Small intestine (tissue), 7 donors: ENCODE measurements around the gene PRTG. TPM values are rescaled to one million over a fixed set of nuclear protein-coding genes. Genes with fewer than 3 reads are reported as not detected.
"Not testable (repeated sequence)": the region's sequence is repeated elsewhere in the genome, so short reads cannot be mapped to it uniquely, and the experiment has no call there.

Source experiments
- DNase-seq, 2 donors: peaks; one replicate each; pipeline versions ENCODE4 v3.0.0 to v3.0.0-alpha.2; 2013
- FAIRE-seq: peaks from 2 replicates; lab custom pipeline; 2012; peaks lifted over from hg19 to GRCh38; lab: Jason Lieb, UNC
- H3K27ac ChIP-seq, 3 donors: one replicate each; pipeline ENCODE4 v1.5.1; 2013; ENCODE audit warnings: low read length in 2 of 3, mild to moderate bottlenecking in 2 of 3, control low read depth in 1 of 3, inconsistent platforms in 1 of 3, low read depth in 1 of 3, moderate library complexity in 1 of 3
- H3K27me3 ChIP-seq, 3 donors: one replicate each; pipeline ENCODE4 v1.6.1; 2013; ENCODE audit warnings: low read length in 3 of 3, inconsistent platforms in 1 of 3; ENCODE audit not compliant: control insufficient read depth in 3 of 3, insufficient read depth in 3 of 3
- H3K36me3 ChIP-seq, 3 donors: one replicate each; pipeline ENCODE4 v1.6.1; 2013; ENCODE audit warnings: low read length in 3 of 3, inconsistent platforms in 1 of 3, low read depth in 1 of 3, mild to moderate bottlenecking in 1 of 3, moderate library complexity in 1 of 3; ENCODE audit not compliant: control insufficient read depth in 3 of 3, insufficient read depth in 2 of 3
- H3K4me1 ChIP-seq, 3 donors: one replicate each; pipeline ENCODE4 v1.6.1; 2013; ENCODE audit warnings: low read length in 2 of 3, inconsistent platforms in 1 of 3, low read depth in 1 of 3, mild to moderate bottlenecking in 1 of 3, moderate library complexity in 1 of 3; ENCODE audit not compliant: control insufficient read depth in 3 of 3, insufficient read depth in 2 of 3
- H3K4me3 ChIP-seq, 3 donors: one replicate each; pipeline ENCODE4 v1.5.1; 2013; ENCODE audit warnings: low read length in 3 of 3, control low read depth in 1 of 3, inconsistent platforms in 1 of 3, low read depth in 1 of 3, mild to moderate bottlenecking in 1 of 3, moderate library complexity in 1 of 3
- H3K9me3 ChIP-seq, 2 donors: one replicate each; pipeline ENCODE4 v1.6.1; 2013; ENCODE audit warnings: low read depth in 1 of 2, low read length in 1 of 2; ENCODE audit not compliant: control insufficient read depth in 2 of 2, insufficient read depth in 1 of 2
- WGBS, 3 donors: extraction: QIAGEN DNeasy Blood & Tissue Kit; methylation state at CpG; one replicate each; pipeline ENCODE4 v1.1.7; 2013; 5-methylcytosine and 5-hydroxymethylcytosine counted together
- polyA plus RNA-seq, 4 donors: library from polyadenylated mRNA; stranded (reverse) in 3 of 4; unstranded in 1 of 4; fragments of 200-250 nt in 3 of 4; fragments of 120-200 nt in 1 of 4; gene quantifications; one replicate each; pipeline versions ENCODE4 v1.2.1 to v1.2.3, GENCODE V29; 2013
- donor health status: healthy with polysubstance abuse.
- donor health status: control.
- donor health status: control.
- donor health status: Bipolar disorder and iron deficiency.
- donor health status: healthy.

PRTG gene
- polyA plus RNA-seq, 4 donors = 0.19 to 6.4 TPM; not detected in 2

DNA sequence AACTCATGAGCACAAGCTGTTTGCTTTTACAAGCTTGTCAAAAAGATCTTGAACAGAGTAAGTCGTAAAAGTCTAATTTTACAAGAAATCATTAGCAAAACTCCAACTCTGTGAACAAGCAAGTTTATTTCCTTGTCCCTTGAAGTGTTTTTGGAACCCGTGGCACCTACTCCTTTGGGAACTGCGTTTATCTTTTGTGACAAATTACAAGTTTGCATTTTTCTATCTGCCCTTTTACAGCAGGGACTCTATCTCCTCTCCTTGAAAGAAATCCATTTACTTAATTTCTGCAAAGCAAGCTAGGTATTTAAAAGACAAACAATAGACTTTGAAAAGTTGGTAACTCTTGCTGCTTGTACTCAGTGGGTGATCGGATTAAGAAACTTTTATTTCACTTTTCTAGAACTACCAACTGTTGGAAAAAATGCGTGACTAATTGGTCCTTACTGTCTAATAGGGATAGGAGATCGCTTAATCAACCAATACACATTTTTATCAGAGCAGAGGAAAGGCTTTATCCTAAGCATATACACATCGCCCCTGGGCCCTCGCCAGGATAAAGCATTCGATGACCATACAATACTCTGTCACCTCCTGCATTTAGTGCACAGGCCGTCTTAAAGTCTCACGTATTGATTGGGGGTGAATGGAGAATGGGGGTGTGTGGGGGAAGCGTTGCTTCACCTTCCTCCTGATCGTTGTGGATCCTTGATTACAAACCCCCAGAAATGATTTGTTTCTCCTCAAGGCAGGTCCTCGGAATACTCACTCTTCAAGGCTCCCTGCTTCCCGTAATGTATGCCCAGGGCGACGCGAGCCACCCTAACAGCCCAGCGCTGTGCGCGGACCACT, 1.7 kb downstream of the PRTG start:
- FAIRE-seq (no peak), DNase-seq (peak in 1 of 2 donors; percentile 54)
- H3K27ac ChIP-seq = no peak overlapping the region
- H3K9me3 ChIP-seq = no peaks in the 10 kb centered on the region
- peak overlapping the region in 2 of 3 donors; percentile 53 to 73 for H3K4me3 ChIP-seq
- WGBS, 3 donors = 14 to 25% (median 16%) methylated on average over 21 of the region's 21 CpGs
- H3K36me3 ChIP-seq = no peaks in the 10 kb centered on the region
- peaks cover 12 to 17% (median 15%) of the 10 kb centered on the region in 3 donors for H3K27me3 ChIP-seq
- H3K4me1 ChIP-seq = peaks cover 0 to 8% (median 5%) of the 10 kb centered on the region in 3 donors

- Histone ChIP-seq H3K27me3 (peaks cover 12 to 17% (median 15%) of the 10 kb centered on the region in 3 donors), H3K27ac (no peak overlapping the region), H3K36me3 (no peaks in the 10 kb centered on the region), H3K4me3 (no peak overlapping the region), H3K9me3 (no peaks in the 10 kb centered on the region), H3K4me1 (peaks cover 0 to 8% (median 5%) of the 10 kb centered on the region in 3 donors)
- FAIRE-seq (no peak), DNase-seq (no peak)
- 61 to 69% (median 62%) methylated on average over 11 of the region's 11 CpGs for WGBS, 3 donors
Observed at GRCh38 chr15:55740359-55740878, 2.5 kb downstream of the PRTG start.

DNA sequence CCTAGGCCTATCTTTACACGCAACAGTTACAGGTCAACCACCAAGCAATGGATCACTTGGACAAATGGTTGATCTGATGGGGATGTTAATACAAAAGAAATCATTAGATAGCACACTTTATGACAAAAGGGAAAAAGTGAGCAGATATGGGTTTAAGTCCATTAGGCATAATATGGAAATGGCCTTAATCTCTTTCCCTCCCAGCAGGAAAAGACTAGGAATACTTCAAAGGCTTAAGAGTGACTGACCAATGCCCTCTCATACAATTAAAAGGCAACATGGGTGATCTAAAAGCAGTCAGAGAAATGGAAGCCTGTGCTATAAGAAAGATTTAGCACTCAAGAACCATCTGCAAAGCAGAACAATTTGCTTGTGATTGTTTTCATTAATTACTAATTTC, 3.3 kb downstream of the PRTG start:
- WGBS, 3 donors = 92 to 94% (median 92%) methylated on average over 1 of the region's 1 CpG
- peaks cover 12 to 17% (median 15%) of the 10 kb centered on the region in 3 donors for H3K27me3 ChIP-seq
- DNase-seq = no peak
- no peak overlapping the region for H3K4me3 ChIP-seq
- no peak for FAIRE-seq
- H3K4me1 ChIP-seq = peaks cover 0 to 8% (median 5%) of the 10 kb centered on the region in 3 donors
- H3K27ac ChIP-seq = no peak overlapping the region
- no peaks in the 10 kb centered on the region for H3K9me3 ChIP-seq
- no peaks in the 10 kb centered on the region for H3K36me3 ChIP-seq

GRCh38 chr15:55738715-55739114, 4.2 kb downstream of the PRTG start:
- no peak for FAIRE-seq
- WGBS, 3 donors = 6 to 50% (median 47%) methylated on average over 1 of the region's 1 CpG
- DNase-seq = no peak
- Histone ChIP-seq H3K4me3 (no peak overlapping the region), H3K9me3 (no peaks in the 10 kb centered on the region), H3K4me1 (peaks cover 0 to 8% (median 5%) of the 10 kb centered on the region in 3 donors), H3K27ac (no peak overlapping the region), H3K27me3 (peaks cover 8 to 11% (median 11%) of the 10 kb centered on the region in 3 donors), H3K36me3 (no peaks in the 10 kb centered on the region)

DNA sequence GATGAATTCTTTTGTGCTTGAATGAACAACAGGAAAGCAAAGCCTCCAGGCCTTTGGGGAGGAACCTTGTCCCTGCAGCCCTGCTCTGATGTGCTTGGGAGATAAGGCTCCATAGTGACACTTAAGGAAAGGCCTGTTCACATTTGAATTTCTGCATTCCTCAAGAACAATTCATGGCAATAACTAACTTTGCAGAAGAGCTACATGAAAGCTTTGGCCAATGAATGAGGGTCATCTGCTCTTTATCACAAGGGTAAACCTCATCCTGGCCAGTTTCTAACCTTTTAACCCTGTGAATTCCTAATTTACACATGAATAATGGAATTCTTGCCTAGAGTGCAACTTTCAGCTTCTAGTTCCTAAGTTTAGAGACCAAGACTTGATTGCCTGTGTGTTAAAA, 5.6 kb downstream of the PRTG start:
- Histone ChIP-seq H3K36me3 (no peaks in the 10 kb centered on the region), H3K4me1 (peaks cover 0 to 8% (median 5%) of the 10 kb centered on the region in 3 donors), H3K27me3 (peaks cover 4 to 8% (median 5%) of the 10 kb centered on the region in 3 donors), H3K27ac (no peak overlapping the region), H3K4me3 (no peak overlapping the region), H3K9me3 (no peaks in the 10 kb centered on the region)
- DNase-seq = peak in 1 of 2 donors; percentile 21
- FAIRE-seq = no peak

- no peak overlapping the region for H3K27ac ChIP-seq
- DNase-seq = no peak
- 64 to 80% (median 74%) methylated on average over 3 of the region's 3 CpGs for WGBS, 3 donors
- no peaks in the 10 kb centered on the region for H3K9me3 ChIP-seq
- H3K27me3 ChIP-seq = peaks cover 3 to 4% (median 4%) of the 10 kb centered on the region in 3 donors
- FAIRE-seq = no peak
- H3K4me1 ChIP-seq = peaks cover 0 to 8% (median 3%) of the 10 kb centered on the region in 3 donors
- no peaks in the 10 kb centered on the region for H3K36me3 ChIP-seq
- no peak overlapping the region for H3K4me3 ChIP-seq
Observed at GRCh38 chr15:55736756-55737155, 6.2 kb downstream of the PRTG start.

DNA sequence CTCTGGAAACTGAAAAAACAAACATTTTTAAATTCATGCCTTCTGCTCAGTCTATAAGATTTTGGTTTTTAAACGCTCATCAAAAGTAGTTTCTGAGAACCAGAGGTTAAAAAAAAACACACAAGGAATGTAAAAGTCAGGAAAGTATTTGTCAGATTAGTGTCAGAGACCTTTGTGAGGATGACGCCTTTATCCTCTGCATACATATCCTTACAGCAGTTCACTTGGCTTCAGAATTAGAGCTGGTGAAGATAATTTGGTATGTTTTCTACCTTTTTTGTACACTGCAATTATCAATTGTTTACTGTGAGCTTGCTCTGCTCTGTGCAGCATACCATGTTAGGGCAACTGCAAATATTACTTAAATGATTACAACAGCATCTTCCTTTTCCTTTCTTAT, 8.3 kb downstream of the PRTG start:
- FAIRE-seq = no peak
- Histone ChIP-seq H3K4me1 (peaks cover 0 to 3% (median 0%) of the 10 kb centered on the region in 3 donors), H3K9me3 (no peaks in the 10 kb centered on the region), H3K4me3 (no peak overlapping the region), H3K27ac (no peak overlapping the region), H3K27me3 (no peaks in the 10 kb centered on the region), H3K36me3 (no peaks in the 10 kb centered on the region)
- 73 to 83% (median 75%) methylated on average over 2 of the region's 2 CpGs for WGBS, 3 donors
- DNase-seq = no peak

DNA sequence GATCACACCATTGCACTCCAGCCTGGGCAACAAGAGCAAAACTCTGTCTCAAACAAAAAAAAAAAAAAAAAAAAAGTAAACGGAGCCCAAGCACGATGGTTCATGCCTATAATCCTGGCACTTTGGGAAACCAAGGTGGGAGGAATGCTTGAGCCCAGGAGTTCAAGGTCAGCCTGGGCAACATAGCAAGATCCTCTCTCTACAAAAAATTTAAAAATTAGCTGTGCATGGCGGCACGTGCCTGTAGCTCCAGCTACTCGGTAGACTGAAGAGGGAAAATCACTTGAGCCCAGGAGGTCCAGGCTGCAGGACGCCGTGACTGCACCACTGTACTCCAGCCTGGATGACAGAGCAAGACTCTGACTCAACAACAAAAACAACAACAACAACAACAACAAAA, 9.5 kb downstream of the PRTG start:
- WGBS, 3 donors = 85 to 98% (median 97%) methylated on average over 7 of the region's 7 CpGs
- H3K27ac ChIP-seq, H3K36me3 ChIP-seq, H3K4me3 ChIP-seq, H3K4me1 ChIP-seq, H3K9me3 ChIP-seq, FAIRE-seq, DNase-seq, H3K27me3 ChIP-seq: not testable (repeated sequence)
